Heart left ventricle (tissue), 16 donors: ENCODE measurements around the gene LIN28B. TPM values are rescaled to one million over a fixed set of nuclear protein-coding genes. Genes with fewer than 3 reads are reported as not detected.

Source experiments
- ATAC-seq, 4 donors: fragments of 200-7000 bp; cut with Tn5 transposase; one replicate each; pipeline ENCODE4 v1.9.1; 2020 to 2022; ENCODE audit warnings: moderate library complexity in 4 of 4, mild to moderate bottlenecking in 3 of 4, moderate number of reproducible peaks in 1 of 4
- DNase-seq, 5 donors: peaks; one replicate each; pipeline ENCODE4 v3.0.0-alpha.2; 2020
- H3K27ac ChIP-seq, 12 donors: fragments of 200-600 bp; sonication (generic) in 4 of 12; one replicate each; pipeline versions ENCODE4 v1.5.0 to v1.8.0; 2016 to 2022; ENCODE audit warnings: mild to moderate bottlenecking in 2 of 12
- H3K27me3 ChIP-seq, 9 donors: fragments of 200-600 bp; sonication (generic) in 2 of 9; one replicate each; pipeline versions ENCODE4 v1.5.1 to v1.8.0; 2016 to 2022; ENCODE audit warnings: mild to moderate bottlenecking in 3 of 9
- H3K36me3 ChIP-seq, 9 donors: fragments of 200-600 bp; sonication (generic) in 2 of 9; one replicate each; pipeline versions ENCODE4 v1.5.0 to v1.8.0; 2018 to 2022; ENCODE audit warnings: mild to moderate bottlenecking in 2 of 9
- H3K4me1 ChIP-seq, 12 donors: fragments of 200-600 bp; sonication (generic) in 4 of 12; one replicate each; pipeline versions ENCODE4 v1.5.0 to v1.8.0; 2016 to 2022; ENCODE audit warnings: mild to moderate bottlenecking in 3 of 12
- H3K4me3 ChIP-seq, 12 donors: fragments of 200-600 bp; sonication (generic) in 4 of 12; one replicate each; pipeline versions ENCODE4 v1.5.0 to v1.8.0; 2017 to 2022; ENCODE audit warnings: mild to moderate bottlenecking in 9 of 12, moderate library complexity in 4 of 12
- H3K9me3 ChIP-seq, 12 donors: fragments of 200-600 bp; sonication (generic) in 4 of 12; one replicate each; pipeline versions ENCODE4 v1.5.0 to v1.8.0; 2016 to 2022; ENCODE audit warnings: mild to moderate bottlenecking in 1 of 12
- CTCF ChIP-seq, 12 donors: fragments of 200-600 bp; sonication (generic) in 4 of 12; IDR thresholded peaks; one replicate each; pipeline versions ENCODE4 v1.5.0 to v1.8.0; 2018 to 2022; ENCODE audit warnings: antibody characterized with exemption in 12 of 12, mild to moderate bottlenecking in 5 of 12
- POLR2A ChIP-seq, 2 donors: fragments of 450-650 bp; IDR thresholded peaks; one replicate each; pipeline ENCODE4 v1.6.1; 2017; ENCODE audit warnings: antibody characterized with exemption in 2 of 2, mild to moderate bottlenecking in 2 of 2, moderate library complexity in 2 of 2
- WGBS, 4 donors: extraction: QIAGEN DNeasy Blood & Tissue Kit in 2 of 4; methylation state at CpG; one replicate each; pipeline versions ENCODE4 v1.1.5 to v1.1.7; 2013 to 2018; 5-methylcytosine and 5-hydroxymethylcytosine counted together
- intact Hi-C, 10 donors: fragments of 100-400 bp; cut with DNase I; formaldehyde crosslinking; loops; one replicate each; pipeline versions ENCODE4 v1.11.1 to v1.14.2; 2022
- polyA plus RNA-seq, 2 donors: library from polyadenylated mRNA; stranded (reverse); fragments of 200-250 nt; gene quantifications; one replicate each; pipeline ENCODE4 v1.2.3, GENCODE V29; 2013
- total RNA-seq, 9 donors: library from RNA; depleted of rRNA in 2 of 9; stranded (reverse); fragments of >200 nt in 2 of 9; fragmentation: NEBNext Ultra II Directional in 3 of 9; extraction: Animal tissue kit (Norgen Biotek cat#: 25700) in 3 of 9; gene quantifications; one replicate each; pipeline versions ENCODE4 v1.1.0 to v1.2.4, GENCODE V29; 2016 to 2023
- donor health status: ischemic (EF 13 %, LVEDD 7.1; RV severe dilation, severe dysfunction).
- donor health status: healthy with polysubstance abuse.
- donor health status: DM: no; HTN: yes; CAD: no.
- donor health status: DM: no; HTN: no; CAD: no.
- donor health status: ischemic (EF 25% LVEDD 6.9; RV normal size, moderate dysfunction).
- donor health status: ischemic (EF 25% LVEDD 5.7; RV mildly dilated, moderate dysfunction).
- donor health status: healthy.
- donor health status: DM: yes; HTN: yes; CAD: no.
- donor health status: ischemic (EF 35%, LVEDD 5.7; RV mildly dilated, moderate dysfunction).
- donor health status: nonischemic (EF 11% LVEDD 7.7; RV severe dilation, severe dysfunction).
- donor health status: DM: yes; HTN: yes; CAD: no.
- donor health status: PGD.
- donor health status: ischemic (EF 29% LVEDD 5.4; RV normal size, mild dysfunction).
- donor health status: nonischemic (EF 23%, LVEDD 6.1; RV moderate dilation, normal function).

The LIN28B gene
- total and polyA plus RNA-seq, 11 donors, result not detected

GRCh38 chr6:105091140-105091829, 134.4 kb downstream of the LIN28B start:
- peaks cover 0 to 4% (median 0%) of the 10 kb centered on the region in 9 donors for H3K36me3 ChIP-seq
- no peaks in the 10 kb centered on the region for H3K9me3 ChIP-seq
- no peak for TF ChIP-seq POLR2A (IDR thresholded peaks at IDR 0.05)
- TF ChIP-seq CTCF (IDR thresholded peaks at IDR 0.05), result no peak
- H3K4me3 ChIP-seq, result no peak overlapping the region
- WGBS, 4 donors, result 52 to 57% (median 56%) methylated on average over 8 of the region's 8 CpGs
- H3K27me3 ChIP-seq, result no peaks in the 10 kb centered on the region
- ATAC-seq (peak in 2 of 4 donors; percentile 28 to 49), DNase-seq (no peak)
- no peak overlapping the region for H3K27ac ChIP-seq
- no peaks in the 10 kb centered on the region for H3K4me1 ChIP-seq
- intact Hi-C loops, result loop anchor here in 4 of 10 donors (5.0 kb wide), 3 partner anchors 271 to 316 kb away; partner anchors contain the start of gene PREP (in 1 of the 4)

- no peak overlapping the region for H3K4me3 ChIP-seq
- no peaks in the 10 kb centered on the region for H3K4me1 ChIP-seq
- intact Hi-C loops, result loop anchor here in 4 of 10 donors (5.0 kb wide), 3 partner anchors 268 to 313 kb away; partner anchors contain the start of gene PREP (in 1 of the 4)
- no peak for ATAC-seq
- H3K27ac ChIP-seq, result no peak overlapping the region
- peaks cover 0 to 27% (median 20%) of the 10 kb centered on the region in 9 donors for H3K36me3 ChIP-seq
- H3K27me3 ChIP-seq, result no peaks in the 10 kb centered on the region
- no peaks in the 10 kb centered on the region for H3K9me3 ChIP-seq
- DNase-seq, result no peak
- WGBS, 4 donors, result 83 to 92% (median 87%) methylated on average over 10 of the region's 10 CpGs
- TF ChIP-seq CTCF (IDR thresholded peaks at IDR 0.05), result no peak
Measured at GRCh38 chr6:105094133-105094640, 137.3 kb downstream of the LIN28B start.

GRCh38 chr6:105095139-105095538, 138.2 kb downstream of the LIN28B start:
- no peaks in the 10 kb centered on the region for H3K27me3 ChIP-seq
- TF ChIP-seq POLR2A (IDR thresholded peaks at IDR 0.05), result no peak
- no peak for TF ChIP-seq CTCF (IDR thresholded peaks at IDR 0.05)
- DNase-seq (no peak), ATAC-seq (no peak)
- H3K4me1 ChIP-seq, result no peaks in the 10 kb centered on the region
- no peak overlapping the region for H3K27ac ChIP-seq
- WGBS, 4 donors, result 92 to 97% (median 94%) methylated on average over 3 of the region's 3 CpGs
- H3K36me3 ChIP-seq, result peaks cover 0 to 37% (median 29%) of the 10 kb centered on the region in 9 donors
- intact Hi-C loops, result no loop called here
- H3K9me3 ChIP-seq, result no peaks in the 10 kb centered on the region
- no peak overlapping the region for H3K4me3 ChIP-seq

- H3K27ac ChIP-seq, result no peak overlapping the region
- intact Hi-C loops, result no loop called here
- no peaks in the 10 kb centered on the region for H3K9me3 ChIP-seq
- no peaks in the 10 kb centered on the region for H3K4me1 ChIP-seq
- no peak overlapping the region for H3K4me3 ChIP-seq
- ATAC-seq, result no peak
- no peak for TF ChIP-seq POLR2A (IDR thresholded peaks at IDR 0.05)
- no peak for TF ChIP-seq CTCF (IDR thresholded peaks at IDR 0.05)
- H3K36me3 ChIP-seq, result peaks cover 0 to 48% (median 29%) of the 10 kb centered on the region in 9 donors
- no peak for DNase-seq
- no peaks in the 10 kb centered on the region for H3K27me3 ChIP-seq
- 88 to 92% (median 90%) methylated on average over 8 of the region's 8 CpGs for WGBS, 4 donors
Measured at GRCh38 chr6:105097288-105097687, 140.4 kb downstream of the LIN28B start.
